Effector memory CD4-positive, alpha-beta T cell (primary cell): ENCODE results near the gene ACIN1.
A peak's percentile ranks its signal among the peaks of the same experiment; 100 is the strongest.

ENCODE experiments used
- DNase-seq, 3 donors: peaks; one replicate each; pipeline ENCODE4 v3.0.0-alpha.2; 2020
- H3K27ac ChIP-seq: 2 replicates; pipeline ENCODE4 v1.7.0; 2013; ENCODE audit warnings: mild to moderate bottlenecking, low read length, moderate library complexity; ENCODE audit not compliant: insufficient read depth, poor library complexity, severe bottlenecking
- H3K27me3 ChIP-seq: replicated peaks from 2 replicates; pipeline ENCODE4 v1.7.0; 2013; ENCODE audit warnings: mild to moderate bottlenecking, low read length; ENCODE audit not compliant: insufficient read depth, control insufficient read depth, poor library complexity, severe bottlenecking
- H3K36me3 ChIP-seq: 2 replicates; pipeline ENCODE4 v1.7.0; 2013; ENCODE audit warnings: mild to moderate bottlenecking, low read length, moderate library complexity; ENCODE audit not compliant: control insufficient read depth, insufficient read depth
- H3K4me1 ChIP-seq: 2 replicates; pipeline ENCODE4 v1.7.0; 2013; ENCODE audit warnings: low read length, mild to moderate bottlenecking; ENCODE audit not compliant: control insufficient read depth, insufficient read depth, poor library complexity, severe bottlenecking
- H3K4me3 ChIP-seq: 2 replicates; pipeline ENCODE4 v1.7.0; 2013; ENCODE audit warnings: low read length, low read depth, mild to moderate bottlenecking; ENCODE audit not compliant: insufficient read depth, poor library complexity, severe bottlenecking
- H3K9me3 ChIP-seq: 2 replicates; pipeline ENCODE4 v1.7.0; 2013; ENCODE audit warnings: mild to moderate bottlenecking, low read length, moderate library complexity; ENCODE audit not compliant: control insufficient read depth

ACIN1 gene

DNA sequence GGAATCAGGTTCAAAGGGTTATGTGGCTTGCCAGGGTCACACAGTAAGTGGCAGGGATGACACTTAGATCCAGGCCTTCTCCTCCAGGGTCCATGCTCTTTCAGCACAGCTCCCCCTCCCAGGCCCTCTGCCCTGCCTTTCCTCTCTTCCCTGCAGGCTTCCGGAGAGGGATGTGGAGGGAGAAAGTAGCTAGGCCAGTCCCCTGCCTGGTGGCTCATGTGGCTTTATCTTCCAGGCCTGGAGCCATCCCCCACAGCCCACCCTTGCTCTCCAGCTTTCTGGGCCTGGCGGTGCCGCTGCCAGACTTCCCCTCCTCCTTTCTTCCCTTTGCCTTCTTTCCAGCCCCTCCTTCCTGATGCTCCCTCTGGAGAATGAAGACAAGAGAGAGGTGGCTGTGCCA lies 51.2 kb downstream of the ACIN1 start:
- Histone ChIP-seq H3K36me3 (no peaks in the 10 kb centered on the region), H3K27me3 (no peaks in the 10 kb centered on the region), H3K27ac (no peak overlapping the region), H3K4me1 (no peaks in the 10 kb centered on the region), H3K9me3 (no peaks in the 10 kb centered on the region), H3K4me3 (no peak overlapping the region)
- no peak for DNase-seq

- Histone ChIP-seq H3K36me3 (no peaks in the 10 kb centered on the region), H3K27me3 (no peaks in the 10 kb centered on the region), H3K4me3 (no peak overlapping the region), H3K4me1 (no peaks in the 10 kb centered on the region), H3K9me3 (no peaks in the 10 kb centered on the region), H3K27ac (no peak overlapping the region)
- no peak for DNase-seq
Measured at GRCh38 chr14:23043145-23043544, 51.8 kb downstream of the ACIN1 start.

GRCh38 chr14:23042162-23042965 lies 52.6 kb downstream of the ACIN1 start, which contains the start of gene PSMB11:
TSS of gene PSMB11 (plus strand) at chr14:23042212. CDS start at chr14:23042226, 14 bp downstream.
- Histone ChIP-seq H3K9me3 (no peaks in the 10 kb centered on the region), H3K4me1 (no peaks in the 10 kb centered on the region), H3K27me3 (no peaks in the 10 kb centered on the region), H3K4me3 (no peak within 1 kb of the TSS), H3K36me3 (no peaks in the 10 kb centered on the region), H3K27ac (no peak within 1 kb of the TSS)
- DNase-seq = no peak

DNA sequence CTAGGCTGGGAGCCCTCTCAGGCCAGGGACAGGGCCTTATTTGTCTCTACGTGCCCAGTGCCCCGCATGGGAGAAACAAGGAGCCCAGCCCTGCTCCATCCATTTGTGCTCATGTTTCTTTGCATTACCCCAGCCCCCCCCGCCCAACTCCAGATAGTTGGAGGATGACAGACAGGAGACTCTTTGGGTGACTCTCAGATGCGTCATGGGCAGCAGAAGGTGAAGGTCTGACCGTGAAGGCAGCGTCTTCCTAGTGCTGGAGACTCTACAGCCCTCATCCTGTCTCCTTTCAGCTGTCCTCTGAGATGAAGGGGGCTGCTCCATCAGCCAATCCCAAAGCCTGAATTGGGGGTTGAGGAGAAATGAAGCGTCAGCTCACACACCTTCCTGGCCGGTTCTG lies 53.2 kb downstream of the ACIN1 start:
- Histone ChIP-seq H3K4me3 (no peak overlapping the region), H3K27me3 (no peaks in the 10 kb centered on the region), H3K9me3 (no peaks in the 10 kb centered on the region), H3K27ac (no peak overlapping the region), H3K36me3 (no peaks in the 10 kb centered on the region), H3K4me1 (no peaks in the 10 kb centered on the region)
- no peak for DNase-seq

GRCh38 chr14:23040100-23040499 lies 54.8 kb downstream of the ACIN1 start:
- H3K4me1 ChIP-seq = no peaks in the 10 kb centered on the region
- no peaks in the 10 kb centered on the region for H3K9me3 ChIP-seq
- H3K27me3 ChIP-seq = no peaks in the 10 kb centered on the region
- no peak for DNase-seq
- H3K27ac ChIP-seq = no peak overlapping the region
- H3K4me3 ChIP-seq = no peak overlapping the region
- H3K36me3 ChIP-seq = no peaks in the 10 kb centered on the region

- no peaks in the 10 kb centered on the region for H3K27me3 ChIP-seq
- H3K4me3 ChIP-seq = peak overlapping the region; percentile 79
- peaks cover 14% of the 10 kb centered on the region for H3K4me1 ChIP-seq
- H3K9me3 ChIP-seq = no peaks in the 10 kb centered on the region
- no peak for DNase-seq
- peaks cover 16% of the 10 kb centered on the region for H3K36me3 ChIP-seq
- H3K27ac ChIP-seq = peak overlapping the region; percentile 87
Measured at GRCh38 chr14:23035303-23036144, 59.4 kb downstream of the ACIN1 start.

- Histone ChIP-seq H3K4me1 (peaks cover 14% of the 10 kb centered on the region), H3K4me3 (peak within 1 kb of the TSS; percentile 79), H3K27ac (peak within 1 kb of the TSS; percentile 87), H3K36me3 (peaks cover 16% of the 10 kb centered on the region), H3K27me3 (no peaks in the 10 kb centered on the region), H3K9me3 (no peaks in the 10 kb centered on the region)
- peak; percentile 65 to 84 (median 82) for DNase-seq
Measured at GRCh38 chr14:23034498-23035302, 60.2 kb downstream of the ACIN1 start, which contains the start of gene PSMB5. TSS of gene PSMB5 (minus strand) at chr14:23034900. CDS start at chr14:23034881, 19 bp downstream.

GRCh38 chr14:23033801-23034497 lies 61.0 kb downstream of the ACIN1 start:
- DNase-seq = no peak
- peak overlapping the region; percentile 79 for H3K4me3 ChIP-seq
- H3K4me1 ChIP-seq = peaks cover 14% of the 10 kb centered on the region
- no peaks in the 10 kb centered on the region for H3K27me3 ChIP-seq
- peaks cover 20% of the 10 kb centered on the region for H3K36me3 ChIP-seq
- peak overlapping the region; percentile 87 for H3K27ac ChIP-seq
- H3K9me3 ChIP-seq = no peaks in the 10 kb centered on the region

DNA sequence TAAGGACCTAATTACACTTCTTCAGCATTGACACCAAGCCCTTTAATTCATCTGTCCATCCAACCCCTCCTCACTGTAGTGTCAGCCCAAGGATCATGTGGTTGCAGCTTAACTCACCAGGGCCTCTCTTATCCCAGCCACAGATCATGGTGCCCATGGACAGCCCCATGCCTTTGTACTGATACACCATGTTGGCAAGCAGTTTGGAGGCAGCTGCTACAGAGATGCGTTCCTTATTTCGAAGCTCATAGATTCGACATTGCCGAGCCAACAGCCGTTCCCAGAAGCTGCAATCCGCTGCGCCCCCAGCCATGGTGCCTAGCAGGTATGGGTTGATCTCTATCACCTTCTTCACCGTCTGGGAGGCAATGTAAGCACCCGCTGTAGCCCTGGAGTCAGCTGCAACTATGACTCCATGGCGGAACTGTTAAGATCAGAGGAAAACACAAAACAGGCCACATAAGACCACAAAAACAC lies 61.6 kb downstream of the ACIN1 start:
- H3K4me3 ChIP-seq = no peak overlapping the region
- DNase-seq = no peak
- H3K36me3 ChIP-seq = peaks cover 20% of the 10 kb centered on the region
- H3K9me3 ChIP-seq = no peaks in the 10 kb centered on the region
- H3K4me1 ChIP-seq = peaks cover 17% of the 10 kb centered on the region
- H3K27ac ChIP-seq = no peak overlapping the region
- H3K27me3 ChIP-seq = no peaks in the 10 kb centered on the region
